CD4-positive, alpha-beta T cell treated with Interleukin-1 beta for 1 hour (primary cell): ENCODE measurements around the gene CD46.

Experiments used
- DNase-seq, 2 donors: peaks; one replicate each; pipeline ENCODE4 v3.0.0-alpha.2; 2020 to 2022

Gene CD46

DNA sequence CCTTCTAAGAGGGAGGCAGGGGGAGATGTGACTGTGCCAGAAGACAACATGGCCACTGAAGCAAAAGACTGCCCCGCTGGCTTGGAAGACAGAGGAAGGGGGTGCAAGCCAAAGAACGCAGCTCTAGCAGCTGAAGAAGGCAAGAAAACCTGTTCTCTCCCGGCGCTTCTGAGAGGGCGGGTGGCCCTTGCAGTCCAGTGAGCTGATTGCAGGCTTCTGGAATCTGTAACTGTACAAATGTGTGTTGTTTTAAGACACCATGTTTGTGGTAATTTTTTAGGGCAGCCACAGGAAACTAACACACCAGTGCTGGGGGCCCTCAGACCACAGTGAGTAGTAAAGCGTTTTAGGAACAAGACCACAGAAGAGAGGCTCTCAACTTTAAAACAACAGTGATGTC, 47.0 kb downstream of the CD46 start:
- peak in 1 of 2 donors; percentile 28 for DNase-seq

DNA sequence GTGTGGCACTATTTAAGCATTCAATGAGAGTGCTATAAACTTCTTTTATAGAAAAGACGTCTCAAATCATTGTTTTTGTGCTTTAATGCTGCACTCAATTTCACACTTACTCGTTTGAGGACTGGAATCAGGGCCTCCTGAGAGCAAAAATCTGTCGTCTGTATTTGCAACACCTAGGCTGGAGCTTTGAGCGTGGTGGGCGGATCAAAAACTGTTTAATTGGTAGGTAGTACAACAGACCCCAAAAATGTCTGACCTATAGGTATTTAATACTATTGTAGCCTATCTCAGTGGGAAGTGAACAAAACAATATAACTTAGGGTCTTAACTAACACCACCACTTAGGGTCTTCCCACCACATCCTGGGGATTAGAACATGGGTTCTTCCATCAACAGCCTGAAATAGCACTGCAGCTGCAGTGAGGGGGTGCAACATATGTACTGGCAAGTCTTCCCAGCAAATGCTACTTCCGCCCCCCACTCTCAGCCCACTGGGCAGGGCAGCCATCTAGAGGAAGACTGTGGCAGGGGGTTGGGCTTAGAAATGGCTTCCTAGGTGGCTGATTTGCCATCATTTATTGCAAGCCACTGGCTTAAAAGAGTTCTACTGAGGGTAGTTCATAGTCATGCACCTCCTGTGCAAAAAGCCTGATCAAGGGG, 48.3 kb downstream of the CD46 start:
- no peak for DNase-seq

GRCh38 chr1:207801819-207802218, 50.0 kb downstream of the CD46 start:
- no peak for DNase-seq

GRCh38 chr1:207803678-207804077, 51.8 kb downstream of the CD46 start:
- no peak for DNase-seq

DNA sequence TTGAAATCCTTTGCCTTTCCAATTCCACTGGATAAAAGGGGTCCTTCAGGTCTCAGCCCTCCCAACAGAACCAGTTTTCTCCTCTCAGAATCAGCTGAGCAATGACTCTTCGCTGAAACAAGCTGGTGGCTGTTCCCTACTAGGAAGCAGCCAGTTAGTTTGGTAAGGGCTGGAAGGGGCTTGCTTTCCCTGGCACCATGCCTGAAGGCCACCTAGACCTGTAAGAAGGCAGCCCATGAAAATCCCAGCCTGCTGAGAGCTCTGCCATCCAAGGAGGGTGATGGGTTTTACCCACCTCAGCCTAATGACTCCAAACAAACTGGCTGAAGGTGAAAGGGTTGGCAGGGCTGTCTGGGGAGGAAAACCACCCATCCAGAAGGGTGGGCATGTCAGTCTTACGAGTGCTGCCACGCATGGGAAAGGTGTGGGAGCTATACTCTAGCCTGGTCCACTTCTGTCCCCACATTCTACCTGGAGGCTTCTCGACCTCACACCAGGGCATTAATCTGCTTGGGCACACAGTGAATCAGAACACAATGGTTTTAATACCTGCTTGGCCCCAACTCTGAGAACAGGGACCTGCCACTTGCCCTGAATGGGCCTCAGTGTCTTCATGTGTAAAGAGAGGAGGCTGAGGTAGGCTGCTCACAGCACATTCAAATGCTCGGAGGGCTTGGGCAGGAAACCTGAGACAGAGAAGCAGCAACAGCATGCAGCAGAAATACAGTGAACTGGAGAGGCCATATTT, 53.0 kb downstream of the CD46 start:
- DNase-seq, result no peak

DNA sequence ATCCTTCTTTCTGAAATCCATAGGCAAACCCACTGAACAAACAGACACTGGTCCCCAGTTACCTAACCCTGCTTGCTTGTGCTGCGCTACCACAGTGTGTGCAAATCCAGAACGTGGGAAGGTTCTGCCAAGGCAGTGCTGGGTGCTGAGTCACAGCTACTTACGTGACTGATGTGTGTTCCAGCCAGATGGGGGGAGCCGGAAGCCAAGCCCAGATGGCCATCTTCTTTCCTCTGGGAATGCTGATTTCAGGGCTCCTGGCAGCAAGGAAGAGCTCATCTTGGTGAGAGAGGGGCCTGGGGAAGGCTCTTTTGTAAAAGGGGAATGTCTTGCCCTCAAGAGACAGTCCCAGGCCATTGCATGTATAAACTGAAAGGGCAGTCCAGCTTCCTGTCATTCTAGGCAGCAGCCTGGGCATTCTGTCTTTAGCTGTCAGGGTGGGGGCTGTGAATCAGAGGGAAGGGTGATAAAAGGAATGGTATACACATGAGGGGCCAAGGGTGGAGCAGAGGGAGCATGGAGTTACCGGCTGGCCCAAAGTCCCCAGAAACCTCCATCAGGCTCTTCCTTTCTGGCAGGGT, 54.1 kb downstream of the CD46 start:
- no peak for DNase-seq

DNA sequence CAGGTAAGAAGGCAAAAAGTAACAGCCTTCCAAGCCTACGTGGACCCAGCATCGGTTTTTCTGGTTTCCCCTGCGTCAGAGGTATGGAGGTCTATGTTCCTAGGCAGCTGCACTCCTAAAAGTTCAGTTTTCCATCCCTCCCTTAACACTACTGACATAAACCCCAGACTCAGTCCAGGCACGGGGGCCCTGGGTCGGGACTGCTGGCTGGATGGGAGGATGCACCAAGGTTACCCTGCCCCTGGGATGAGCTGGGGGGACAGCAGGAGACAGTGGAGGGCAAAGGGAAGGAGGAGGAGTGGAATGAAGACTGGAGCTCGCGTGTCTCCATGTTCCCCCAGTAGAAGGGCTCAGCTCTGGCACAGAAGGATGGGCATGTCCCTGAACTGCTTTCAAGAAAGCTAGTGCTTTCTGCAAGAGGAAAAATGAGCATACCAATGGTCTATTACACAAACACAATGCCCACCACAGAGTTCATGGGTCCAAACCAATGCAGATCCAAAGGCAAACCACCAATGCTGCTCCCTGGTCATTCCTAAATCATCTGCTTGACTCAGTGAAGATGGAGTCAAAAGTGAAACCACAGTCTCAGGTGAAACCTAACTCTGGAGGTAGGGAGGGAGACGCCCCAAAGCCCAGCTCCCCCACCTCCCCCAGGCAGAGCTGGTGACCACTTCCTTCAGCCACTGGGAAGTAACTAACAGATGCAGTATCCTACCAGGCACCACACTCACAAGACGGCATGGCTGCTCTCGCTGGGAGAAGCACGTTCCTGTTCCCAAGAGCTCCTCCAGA, 54.9 kb downstream of the CD46 start:
- DNase-seq, result no peak

DNA sequence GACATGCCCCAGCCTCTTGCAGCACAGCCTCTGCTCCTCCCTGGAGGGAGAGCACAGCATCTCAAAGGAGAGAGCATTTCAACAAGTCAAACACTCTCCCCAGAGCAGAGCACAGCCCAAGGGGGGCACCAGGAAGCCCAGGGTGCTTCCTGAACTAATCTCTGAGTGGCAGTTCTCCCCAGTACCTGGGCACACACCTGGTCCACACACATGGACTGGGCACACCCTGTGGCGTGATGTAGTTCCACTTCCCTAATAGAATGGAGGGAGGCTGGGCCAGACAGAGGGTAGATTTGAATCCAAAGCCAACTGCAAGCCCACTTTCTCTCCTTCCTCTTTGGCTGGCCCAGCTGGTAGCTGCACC, 55.5 kb downstream of the CD46 start:
- DNase-seq, result peak in 1 of 2 donors; percentile 41

GRCh38 chr1:207807690-207808321, 56.0 kb downstream of the CD46 start:
- DNase-seq, result no peak

- DNase-seq, result no peak
Observed at GRCh38 chr1:207808322-207808705, 56.5 kb downstream of the CD46 start.

DNA sequence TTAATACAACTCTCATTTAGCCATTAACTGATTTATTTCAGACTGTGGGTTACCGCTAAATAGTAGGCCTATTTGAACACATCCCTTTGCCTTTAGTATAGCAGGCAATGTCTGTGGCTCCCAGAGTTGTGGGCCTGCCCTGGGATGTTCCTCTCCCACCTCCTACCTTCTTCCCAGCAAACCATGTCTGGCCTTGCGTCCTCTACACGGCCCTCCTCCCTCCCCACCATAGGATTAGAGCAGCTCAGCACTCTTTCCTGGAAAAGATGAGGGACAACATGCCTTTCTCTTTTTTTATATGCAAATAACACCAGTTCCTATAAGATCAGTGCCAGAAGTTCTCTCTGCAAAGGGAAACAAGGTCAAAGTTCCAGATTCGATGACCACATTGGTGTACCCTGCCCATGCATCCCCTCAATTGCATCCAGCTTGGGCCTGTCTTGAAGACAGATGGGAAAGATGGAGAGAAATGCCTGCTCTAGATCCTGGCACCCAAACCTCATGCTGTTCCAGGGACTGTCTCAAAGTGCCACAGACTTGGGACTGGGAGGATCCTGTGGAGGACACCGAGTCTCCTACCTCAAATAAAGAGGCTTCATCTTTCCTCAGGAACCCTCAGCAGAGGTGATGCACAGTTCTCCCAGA, 57.2 kb downstream of the CD46 start:
- no peak for DNase-seq

DNA sequence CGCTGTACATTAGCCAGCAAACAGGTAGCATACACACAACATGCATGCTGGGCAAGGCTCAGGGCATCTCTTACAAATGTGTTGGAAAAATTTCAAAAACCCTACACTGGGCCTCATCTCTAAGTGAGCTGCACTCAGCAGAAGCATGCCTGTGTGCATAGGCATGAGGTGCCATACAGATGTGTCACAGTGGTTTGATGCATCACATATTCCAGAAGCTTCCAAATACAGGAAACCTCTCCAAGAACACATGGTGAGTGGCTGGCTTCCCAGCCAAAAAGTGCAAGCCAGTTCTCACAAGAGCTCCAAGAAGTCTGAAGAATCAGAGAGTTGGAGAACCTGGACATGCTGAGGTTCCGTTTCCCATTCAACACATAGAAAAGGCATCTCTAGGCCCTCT, 58.3 kb downstream of the CD46 start:
- DNase-seq, result no peak

GRCh38 chr1:207810606-207811295, 58.9 kb downstream of the CD46 start:
- DNase-seq, result no peak

DNA sequence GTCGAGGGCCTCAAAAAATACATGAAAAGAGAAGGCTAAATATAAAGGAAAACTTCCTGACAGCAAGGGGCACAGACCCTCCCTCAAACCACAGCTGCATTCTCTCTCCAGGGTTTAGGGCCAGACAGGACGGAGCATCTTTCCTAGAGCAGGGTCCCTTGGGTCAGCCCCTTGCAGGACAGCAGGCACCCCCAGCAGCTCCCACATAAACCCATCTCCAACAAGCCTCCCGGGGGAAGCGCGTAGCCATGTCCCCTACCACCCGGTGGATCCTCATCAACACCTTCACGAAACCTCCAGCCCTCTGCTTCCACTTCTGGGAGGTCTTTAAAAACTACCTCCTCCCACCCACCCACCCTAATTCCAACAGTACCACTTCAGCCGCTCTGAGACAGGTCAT, 59.5 kb downstream of the CD46 start:
- DNase-seq, result no peak

DNA sequence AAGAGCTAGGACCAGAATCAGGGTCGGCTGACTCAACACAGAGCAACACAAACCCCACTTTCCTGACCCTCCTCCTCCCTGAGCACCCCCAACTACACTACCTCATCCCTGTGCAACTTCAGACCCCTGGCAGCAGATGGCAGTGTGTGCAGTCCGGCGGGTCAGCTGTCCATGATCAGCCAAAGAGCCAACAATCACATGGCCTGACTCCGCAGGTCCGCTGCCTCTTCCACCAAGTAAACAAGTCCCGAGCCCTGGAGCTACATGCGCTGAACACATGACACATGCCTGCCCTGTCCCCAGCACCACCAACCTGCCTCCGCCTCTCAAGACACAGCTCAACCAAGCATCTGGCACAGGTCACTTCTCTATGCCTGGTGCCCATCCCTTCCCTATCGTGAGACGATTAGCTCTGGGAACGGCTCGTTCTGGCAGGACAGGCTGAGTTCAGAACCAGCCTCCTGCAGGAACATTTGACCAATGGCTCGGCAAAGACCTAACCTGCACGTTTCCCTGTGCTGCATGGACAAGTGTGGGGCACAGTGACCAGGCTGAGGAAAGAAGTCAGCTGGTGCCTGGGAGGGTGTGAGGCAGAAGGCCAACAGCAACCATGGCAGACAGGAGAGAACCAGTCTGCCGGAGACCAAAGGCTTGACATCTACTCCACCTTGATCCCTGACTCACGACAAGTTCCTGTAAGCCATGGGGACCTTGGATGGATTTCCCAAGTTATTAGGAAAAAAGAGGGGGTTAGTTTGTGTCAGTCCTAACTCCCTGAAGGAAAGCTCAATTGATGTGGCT, 60.3 kb downstream of the CD46 start:
- no peak for DNase-seq

- DNase-seq, result no peak
Observed at GRCh38 chr1:207812778-207813511, 61.1 kb downstream of the CD46 start.

- DNase-seq, result no peak
Observed at GRCh38 chr1:207813512-207813881, 61.6 kb downstream of the CD46 start.

GRCh38 chr1:207813946-207814345, 62.1 kb downstream of the CD46 start:
- no peak for DNase-seq

GRCh38 chr1:207814469-207814868, 62.6 kb downstream of the CD46 start:
- no peak for DNase-seq

- DNase-seq, result no peak
Observed at GRCh38 chr1:207815466-207815865, 63.6 kb downstream of the CD46 start.
